NCI-H1105 (cell line): Measurements from ENCODE around the gene OLR1.
"Not testable (repeated sequence)": the region's sequence is repeated elsewhere in the genome, so short reads cannot be mapped to it uniquely, and the experiment has no call there.

Source experiments
- DNase-seq: peaks from one replicate; lab custom pipeline; 2025; lab: John Stamatoyannopoulos, UW

Gene OLR1

GRCh38 chr12:10190558-10191388 lies 18.8 kb upstream of the OLR1 start:
- DNase-seq = peak; percentile 49

DNA sequence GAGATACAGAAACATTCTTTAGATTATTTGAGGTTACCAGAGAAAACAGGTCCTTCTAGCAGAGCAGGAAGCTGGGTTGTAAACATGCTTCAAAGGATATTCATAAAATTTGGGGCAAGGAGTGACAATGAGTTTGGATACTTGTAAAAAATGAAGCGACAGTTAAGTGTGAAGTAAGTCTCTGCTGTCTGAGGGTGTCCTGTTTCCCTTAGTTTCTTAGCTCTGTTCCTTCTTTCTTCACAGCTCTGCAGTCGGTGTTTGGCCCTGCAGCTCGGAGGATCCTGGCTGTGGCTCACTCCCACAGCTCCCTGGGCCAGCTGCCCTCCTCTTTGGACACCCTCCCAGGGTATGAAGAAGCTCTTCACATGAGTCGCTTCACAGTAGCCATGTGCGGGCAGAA lies 17.7 kb upstream of the OLR1 start:
- DNase-seq = no peak

DNA sequence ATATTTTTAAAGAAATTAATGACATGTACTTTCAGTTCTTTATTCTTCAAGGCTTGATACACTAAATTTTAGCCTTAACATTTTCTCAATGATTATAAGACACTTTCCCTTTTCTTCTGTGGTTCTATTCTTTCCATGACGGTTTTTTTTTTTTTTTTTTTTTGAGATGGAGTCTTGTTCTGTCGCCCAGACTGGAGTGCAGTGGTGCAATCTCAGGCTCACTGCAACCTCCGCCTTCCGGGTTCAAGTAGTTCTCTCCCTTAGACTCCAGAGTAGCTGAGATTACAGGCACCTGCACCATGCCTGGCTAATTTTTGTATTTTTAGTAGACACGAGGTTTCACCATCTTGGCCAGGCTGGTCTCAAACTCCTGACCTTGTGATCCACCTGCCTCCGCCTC lies 15.0 kb upstream of the OLR1 start:
- not testable (repeated sequence) for DNase-seq

DNA sequence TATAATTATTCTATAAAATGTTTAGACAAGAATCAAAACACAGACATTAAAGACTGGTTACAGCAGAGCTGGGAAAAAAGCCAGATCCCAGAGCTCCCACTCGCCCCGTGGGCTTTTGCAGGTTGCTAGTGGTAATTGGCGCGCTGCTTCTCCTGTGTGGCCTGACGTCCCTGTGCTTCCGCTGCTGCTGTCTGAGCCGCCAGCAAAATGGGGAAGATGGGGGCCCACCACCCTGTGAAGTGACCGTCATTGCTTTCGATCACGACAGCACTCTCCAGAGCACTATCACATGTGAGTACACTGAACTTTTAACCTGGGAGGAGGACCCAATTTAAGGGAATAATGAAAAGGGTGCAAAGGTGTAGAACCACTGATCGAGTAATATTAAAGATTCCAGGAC lies 14.4 kb upstream of the OLR1 start:
- DNase-seq = no peak

DNA sequence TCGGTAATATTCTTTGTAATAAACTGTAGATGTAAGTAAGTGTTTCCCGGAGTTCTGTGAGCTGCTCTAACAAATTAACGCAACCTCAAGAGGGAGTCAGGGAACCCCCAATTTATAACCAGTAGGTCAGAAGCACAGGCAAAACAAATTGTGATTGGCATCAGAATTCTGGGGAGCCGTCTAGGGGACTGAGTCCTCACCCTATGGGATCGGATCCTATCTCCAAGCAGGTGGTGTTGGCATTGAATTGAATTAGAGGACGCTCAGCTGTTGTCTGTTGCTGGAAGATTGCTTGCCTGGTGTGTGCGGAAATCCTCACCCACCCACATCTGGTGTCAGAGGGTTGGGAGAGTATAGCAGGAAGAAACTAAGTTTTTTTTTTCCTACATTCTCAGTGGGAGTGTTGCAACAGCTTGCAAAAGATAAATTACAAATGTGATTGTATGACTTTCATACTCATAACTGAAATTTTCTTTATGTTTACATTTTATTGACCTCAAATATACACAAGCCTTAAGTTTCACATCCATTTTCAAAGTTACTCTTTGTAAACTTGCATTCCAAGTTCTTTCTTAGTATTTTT lies 12.4 kb upstream of the OLR1 start:
- no peak for DNase-seq

DNA sequence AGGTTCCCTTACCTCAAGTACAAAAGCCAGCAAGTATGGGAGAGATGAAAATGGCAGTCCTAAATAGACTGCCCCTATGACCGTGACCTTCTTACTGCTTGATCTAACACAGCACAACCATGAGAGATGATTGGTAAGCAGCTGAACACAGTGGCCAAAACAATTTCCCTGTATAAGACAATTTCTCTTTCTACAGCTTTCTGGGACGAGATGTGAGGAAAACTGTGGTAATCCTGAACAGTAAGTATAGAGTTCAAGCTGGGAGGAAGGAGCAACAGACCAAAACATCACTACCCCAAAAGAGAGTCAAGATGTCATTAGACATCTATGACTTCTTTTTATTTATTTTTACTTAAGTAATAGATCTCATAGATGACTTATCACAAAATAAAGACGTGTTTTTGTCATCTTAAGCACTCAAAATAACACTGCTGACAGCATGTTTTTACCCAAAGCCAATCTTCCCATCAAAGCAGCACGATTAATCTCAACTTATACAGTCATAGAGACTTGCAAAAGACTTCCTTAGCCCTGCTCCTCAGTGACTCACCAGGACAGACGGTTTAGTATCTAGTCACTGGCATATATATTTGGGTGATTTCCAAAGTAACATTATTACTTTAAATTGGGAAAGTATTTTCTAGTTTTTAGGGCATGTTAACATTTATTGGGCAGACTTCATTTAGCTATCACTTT lies 10.6 kb upstream of the OLR1 start:
- no peak for DNase-seq

GRCh38 chr12:10179776-10180181 lies 7.8 kb upstream of the OLR1 start:
- DNase-seq = no peak

- DNase-seq = no peak
Observed at GRCh38 chr12:10178821-10179220, 6.9 kb upstream of the OLR1 start, which contains the start of gene TMEM52B. Gene TMEM52B, plus strand, starts transcription at chr12:10179032. Its CDS starts 543 bp downstream, at chr12:10179575.

GRCh38 chr12:10175846-10176636 lies 4.1 kb upstream of the OLR1 start:
- no peak for DNase-seq

DNA sequence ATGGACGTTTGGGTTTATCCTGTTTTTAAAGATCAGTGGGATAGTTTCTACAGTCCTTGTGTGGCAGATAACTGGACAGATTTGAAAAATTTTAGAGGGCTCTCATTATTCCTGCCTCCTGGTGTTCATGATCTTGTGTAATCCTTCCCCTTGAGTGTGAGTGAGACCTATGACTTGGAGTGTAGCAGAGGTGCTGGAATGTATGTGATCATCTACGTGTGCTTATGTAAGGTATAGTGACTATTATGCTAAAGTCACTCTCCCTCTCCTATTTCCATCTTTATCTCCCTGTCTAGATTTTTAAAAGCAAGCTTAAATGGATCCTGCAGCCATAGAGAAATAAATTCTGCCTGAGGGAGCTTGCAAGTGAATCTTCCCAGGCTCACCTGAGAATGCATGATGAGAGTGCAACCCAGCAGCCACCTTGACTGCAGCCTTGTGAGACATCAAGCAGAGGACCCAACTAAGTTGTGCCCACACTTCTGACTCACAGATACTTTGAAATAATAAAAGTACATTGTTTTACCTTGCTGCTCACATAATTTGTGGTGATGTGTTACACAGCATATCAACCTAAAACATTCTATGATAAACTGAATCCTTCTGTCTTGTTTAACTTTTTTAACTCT lies 3.2 kb upstream of the OLR1 start:
- DNase-seq = no peak

- no peak for DNase-seq
Observed at GRCh38 chr12:10170216-10170615, 1.7 kb downstream of the OLR1 start.

- DNase-seq = no peak
Observed at GRCh38 chr12:10169104-10169503, 2.8 kb downstream of the OLR1 start.

DNA sequence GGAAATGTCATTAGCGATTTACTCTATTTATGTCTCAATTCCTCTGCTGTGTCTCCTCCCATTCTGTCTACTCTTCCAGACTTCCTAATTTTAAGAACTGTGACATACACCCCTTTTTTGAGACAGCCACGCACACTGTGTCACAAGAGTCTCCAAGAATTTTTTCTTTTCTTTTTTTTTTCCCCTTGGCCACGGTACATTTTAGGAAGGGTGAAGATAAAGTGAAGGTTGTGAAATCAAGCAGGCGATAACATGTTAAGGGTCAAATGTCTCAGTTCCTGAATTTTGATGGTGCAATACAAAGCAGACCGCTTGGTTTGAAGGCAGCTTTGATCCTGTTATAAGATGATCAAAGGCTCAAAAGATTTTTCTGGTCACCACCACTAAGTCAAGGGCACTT lies 4.3 kb downstream of the OLR1 start:
- DNase-seq = no peak

- DNase-seq = no peak
Observed at GRCh38 chr12:10165421-10165820, 6.5 kb downstream of the OLR1 start.

GRCh38 chr12:10163084-10163483 lies 8.8 kb downstream of the OLR1 start:
- no peak for DNase-seq

DNA sequence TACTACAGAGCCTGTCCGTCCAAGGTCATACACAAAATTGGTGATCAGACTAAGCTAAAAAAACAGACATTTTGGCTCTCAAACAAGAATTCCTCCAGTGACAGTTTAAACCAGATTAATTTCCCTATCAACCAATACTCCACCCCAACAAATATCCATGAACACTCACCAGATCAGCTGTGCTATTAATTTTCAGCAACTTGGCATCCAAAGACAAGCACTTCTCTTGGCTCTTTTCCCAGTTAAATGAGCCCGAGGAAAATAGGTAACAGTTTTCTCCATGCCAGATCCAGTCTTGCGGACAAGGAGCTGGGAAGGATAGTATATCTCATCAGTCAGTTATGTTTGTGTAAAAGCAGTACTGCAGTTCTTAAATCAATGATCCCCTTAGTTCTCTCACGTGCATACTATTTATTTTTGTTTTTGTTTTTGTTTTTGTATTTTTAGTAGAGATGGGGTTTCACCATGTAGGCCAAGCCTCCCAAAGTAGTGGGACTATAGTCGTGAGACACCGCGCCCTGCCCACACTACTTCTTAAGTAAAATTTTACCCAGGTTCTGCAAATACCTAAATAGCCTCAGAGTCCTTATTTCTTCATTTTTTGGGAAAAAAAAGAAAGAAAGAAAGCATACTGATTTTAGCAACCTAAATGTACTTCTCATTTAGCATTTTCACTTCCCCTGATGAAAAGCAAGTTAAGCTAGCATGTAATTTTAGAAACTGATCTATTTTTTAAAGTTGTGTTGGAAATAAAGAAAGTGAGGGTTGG lies 11.1 kb downstream of the OLR1 start:
- peak; percentile 73 for DNase-seq

DNA sequence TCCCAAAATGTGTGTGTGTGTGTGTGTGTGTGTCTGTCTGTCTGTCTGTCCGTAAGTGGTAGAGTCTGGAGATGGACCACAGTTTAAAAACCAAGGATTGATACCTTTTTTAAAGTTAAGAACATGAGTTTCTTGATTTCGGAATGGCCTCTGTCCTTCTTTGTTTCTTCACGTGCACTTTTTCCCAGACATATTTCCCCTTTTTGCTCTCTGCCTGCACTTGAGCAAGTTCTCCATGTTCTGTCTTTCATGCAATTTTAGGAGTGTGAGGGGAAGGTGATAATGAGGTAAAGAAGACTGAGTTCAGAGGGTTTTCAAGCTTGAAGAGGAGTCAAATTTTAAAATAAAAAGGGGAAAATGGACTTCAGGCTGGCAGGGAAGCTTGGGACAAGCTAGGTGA lies 12.7 kb downstream of the OLR1 start:
- no peak for DNase-seq

- no peak for DNase-seq
Observed at GRCh38 chr12:10158406-10158805, 13.5 kb downstream of the OLR1 start.

GRCh38 chr12:10155966-10156365 lies 16.0 kb downstream of the OLR1 start:
- DNase-seq = no peak

GRCh38 chr12:10154145-10154496 lies 17.8 kb downstream of the OLR1 start:
- no peak for DNase-seq
